Glutamatergic neuron (in vitro differentiated cells): ENCODE results near the gene ZNHIT3. TPM values are rescaled to one million over a fixed set of nuclear protein-coding genes. Genes with fewer than 3 reads are reported as not detected.

ENCODE experiments used
- DNase-seq: peaks from one replicate; pipeline ENCODE4 v3.0.0; 2022
- H3K27ac Mint-ChIP-seq: one replicate; pipeline ENCODE4 v1.8.0; 2020; ENCODE audit warnings: mild to moderate bottlenecking, mixed read lengths, inconsistent platforms; ENCODE audit not compliant: unreplicated experiment
- H3K27me3 Mint-ChIP-seq: one replicate; pipeline ENCODE4 v1.8.0; 2020; ENCODE audit warnings: mild to moderate bottlenecking, moderate library complexity, mixed read lengths, inconsistent platforms; ENCODE audit not compliant: unreplicated experiment
- H3K36me3 Mint-ChIP-seq: one replicate; pipeline ENCODE4 v1.8.0; 2020; ENCODE audit warnings: mild to moderate bottlenecking, mixed read lengths, inconsistent platforms; ENCODE audit not compliant: unreplicated experiment
- H3K4me1 Mint-ChIP-seq: one replicate; pipeline ENCODE4 v1.8.0; 2020; ENCODE audit warnings: mild to moderate bottlenecking, low read depth, mixed read lengths, inconsistent platforms; ENCODE audit not compliant: unreplicated experiment
- H3K4me3 Mint-ChIP-seq: one replicate; pipeline ENCODE4 v1.8.0; 2020; ENCODE audit warnings: mild to moderate bottlenecking, mixed read lengths, inconsistent platforms; ENCODE audit not compliant: unreplicated experiment
- H3K9me3 Mint-ChIP-seq: one replicate; pipeline ENCODE4 v1.8.0; 2020; ENCODE audit warnings: mild to moderate bottlenecking, moderate library complexity, mixed read lengths, inconsistent platforms; ENCODE audit not compliant: unreplicated experiment
- total RNA-seq: library from RNA; stranded (reverse); fragmentation: NEBNext Ultra II Directional; extraction: Animal tissue kit (Norgen Biotek cat#: 25700); gene quantifications from one replicate; pipeline ENCODE4 v1.2.1, GENCODE V29; 2021; ENCODE audit not compliant: unreplicated experiment
- TF ChIP-seq, protein P1 (sequence below): fragments of 200-600 bp; sonication (generic); IDR thresholded peaks from one replicate; pipeline ENCODE4 v1.5.0; 2021; ENCODE audit not compliant: partially characterized antibody, unreplicated experiment

ZNHIT3 gene
- total RNA-seq, 1 donor from 2014 or later = 101 TPM

DNA sequence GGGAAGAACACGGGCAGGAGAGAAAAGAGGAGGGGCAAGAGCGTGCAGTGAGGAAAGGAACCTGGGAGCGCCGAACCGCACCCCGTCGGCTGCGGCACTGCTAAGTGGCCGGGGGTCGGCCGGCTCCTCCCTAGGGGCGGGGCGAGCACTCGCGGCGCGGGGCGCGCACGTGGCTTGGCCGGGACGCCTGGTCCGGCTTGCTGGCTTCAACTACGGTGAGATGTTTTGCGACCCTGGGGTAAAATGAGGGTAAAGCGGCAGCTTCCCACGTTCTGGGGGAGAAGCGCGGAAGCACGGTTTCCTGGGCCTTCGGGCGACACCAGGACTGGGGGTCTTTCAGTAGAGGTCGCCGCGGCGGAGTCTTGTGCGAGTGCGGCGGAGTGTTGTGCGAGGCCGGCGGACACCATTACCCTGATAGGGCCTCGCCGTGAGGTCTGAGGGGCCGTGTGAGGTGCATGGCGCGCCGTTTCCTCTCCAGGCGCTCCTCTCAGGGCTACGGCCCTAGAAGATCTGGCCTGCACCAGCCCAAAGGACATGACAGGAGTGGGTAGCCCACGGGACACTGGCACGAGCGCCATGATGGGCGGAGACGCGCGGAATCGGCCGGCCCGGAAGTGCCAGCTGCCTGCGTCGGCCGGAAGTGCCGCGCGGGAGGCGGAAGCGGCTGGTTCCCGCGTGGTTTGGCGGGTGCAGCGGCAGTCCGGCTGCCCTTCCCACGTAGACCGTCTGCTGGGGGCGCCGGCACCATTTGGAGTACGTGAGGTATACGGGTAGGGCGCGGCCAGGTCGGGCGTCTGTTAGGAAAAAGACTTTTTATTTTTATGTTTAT is 48.6 kb downstream of the ZNHIT3 start, which contains the start of the genes MYO19 and PIGW:
Gene MYO19, minus strand, starts transcription at position 29 of the 829 bp plus-strand sequence. CDS start 2,330 bp downstream, outside the sequence.
Gene PIGW, plus strand, starts transcription at position 148 of the 829 bp plus-strand sequence. CDS start 2,115 bp downstream, outside the sequence.
- Mint-ChIP-seq H3K4me3 (peak within 1 kb of the TSS; percentile 98), H3K27ac (peak within 1 kb of the TSS; percentile 93), H3K27me3 (peaks cover 9% of the 10 kb centered on the region), H3K9me3 (peaks cover 3% of the 10 kb centered on the region), H3K4me1 (peaks cover 7% of the 10 kb centered on the region), H3K36me3 (no peaks in the 10 kb centered on the region)
- TF ChIP-seq, protein P1, sequence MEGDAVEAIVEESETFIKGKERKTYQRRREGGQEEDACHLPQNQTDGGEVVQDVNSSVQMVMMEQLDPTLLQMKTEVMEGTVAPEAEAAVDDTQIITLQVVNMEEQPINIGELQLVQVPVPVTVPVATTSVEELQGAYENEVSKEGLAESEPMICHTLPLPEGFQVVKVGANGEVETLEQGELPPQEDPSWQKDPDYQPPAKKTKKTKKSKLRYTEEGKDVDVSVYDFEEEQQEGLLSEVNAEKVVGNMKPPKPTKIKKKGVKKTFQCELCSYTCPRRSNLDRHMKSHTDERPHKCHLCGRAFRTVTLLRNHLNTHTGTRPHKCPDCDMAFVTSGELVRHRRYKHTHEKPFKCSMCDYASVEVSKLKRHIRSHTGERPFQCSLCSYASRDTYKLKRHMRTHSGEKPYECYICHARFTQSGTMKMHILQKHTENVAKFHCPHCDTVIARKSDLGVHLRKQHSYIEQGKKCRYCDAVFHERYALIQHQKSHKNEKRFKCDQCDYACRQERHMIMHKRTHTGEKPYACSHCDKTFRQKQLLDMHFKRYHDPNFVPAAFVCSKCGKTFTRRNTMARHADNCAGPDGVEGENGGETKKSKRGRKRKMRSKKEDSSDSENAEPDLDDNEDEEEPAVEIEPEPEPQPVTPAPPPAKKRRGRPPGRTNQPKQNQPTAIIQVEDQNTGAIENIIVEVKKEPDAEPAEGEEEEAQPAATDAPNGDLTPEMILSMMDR = no peak
- DNase-seq = peak; percentile 92

DNA sequence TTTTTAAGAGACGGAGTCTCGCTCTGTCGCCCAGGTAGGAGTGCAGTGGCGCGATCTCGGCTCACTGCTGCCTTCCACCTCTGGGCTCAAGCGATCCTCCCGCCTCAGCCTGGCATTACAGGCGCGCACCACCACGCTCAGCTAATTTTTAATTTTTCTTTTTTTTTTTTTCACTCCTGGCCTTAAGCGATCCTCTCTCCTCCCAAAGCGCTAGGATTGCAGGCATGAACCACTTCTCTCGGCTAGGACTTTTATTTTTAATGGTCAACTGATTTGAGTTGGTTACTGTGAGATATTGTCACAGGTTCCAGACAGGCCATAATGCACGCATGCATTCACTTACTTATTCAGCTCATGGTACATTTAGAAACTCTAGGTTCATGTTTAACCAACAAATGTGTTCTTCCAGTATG is 49.2 kb downstream of the ZNHIT3 start:
- Mint-ChIP-seq H3K4me1 (peaks cover 7% of the 10 kb centered on the region), H3K4me3 (peak overlapping the region; percentile 98), H3K27me3 (peaks cover 9% of the 10 kb centered on the region), H3K36me3 (no peaks in the 10 kb centered on the region), H3K9me3 (peaks cover 3% of the 10 kb centered on the region), H3K27ac (peak overlapping the region; percentile 76)
- TF ChIP-seq, protein P1 = no peak
- no peak for DNase-seq

DNA sequence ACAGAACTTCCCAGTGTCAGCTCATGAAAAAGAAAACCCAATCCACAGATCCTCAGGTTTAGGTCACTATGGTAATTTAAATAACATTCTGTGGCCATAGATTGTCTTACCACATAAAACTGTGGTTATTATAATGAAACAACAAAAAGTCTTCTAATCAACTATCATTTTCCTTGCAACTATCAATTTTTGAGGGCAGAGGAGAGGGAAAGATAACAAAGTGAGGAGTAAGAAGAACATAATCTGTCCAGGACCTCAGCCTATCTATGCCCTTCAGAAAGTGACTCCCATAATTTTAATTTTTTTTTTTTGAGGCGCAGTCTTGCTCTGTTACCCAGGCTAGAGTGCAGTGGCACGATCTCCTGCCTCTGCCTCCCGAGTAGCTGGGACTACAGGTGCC is 54.2 kb downstream of the ZNHIT3 start:
- Mint-ChIP-seq H3K4me1 (peaks cover 4% of the 10 kb centered on the region), H3K9me3 (peaks cover 9% of the 10 kb centered on the region), H3K36me3 (no peaks in the 10 kb centered on the region)

DNA sequence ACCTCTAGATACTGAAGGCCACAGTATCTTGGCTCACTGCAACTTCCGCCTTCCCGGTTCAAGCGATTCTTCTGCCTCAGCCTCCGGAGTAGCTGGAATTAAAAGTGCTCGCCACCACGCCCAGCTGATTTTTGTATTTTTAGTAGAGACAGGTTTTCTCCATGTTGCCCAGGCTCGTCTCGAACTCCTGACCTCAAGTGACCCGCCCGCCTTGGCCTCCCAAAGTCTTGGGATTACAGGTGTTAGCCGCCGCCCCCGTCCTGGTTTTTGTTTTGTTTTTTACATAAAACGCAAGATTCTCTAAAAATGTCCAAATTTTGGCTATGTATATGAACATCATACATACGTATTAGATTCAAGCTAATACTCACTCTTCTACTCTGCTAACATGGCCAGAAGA is 56.3 kb downstream of the ZNHIT3 start:
- Mint-ChIP-seq H3K27ac (no peak overlapping the region), H3K4me3 (no peak overlapping the region)

More for the DNA sequence above, 54.2 kb downstream of the ZNHIT3 start:
- DNase-seq = no peak
- Mint-ChIP-seq H3K4me3 (no peak overlapping the region), H3K27me3 (peaks cover 9% of the 10 kb centered on the region), H3K27ac (no peak overlapping the region)
- TF ChIP-seq, protein P1 = no peak

More for the DNA sequence above, 56.3 kb downstream of the ZNHIT3 start:
- peaks cover 13% of the 10 kb centered on the region for H3K9me3 Mint-ChIP-seq
- peaks cover 4% of the 10 kb centered on the region for H3K4me1 Mint-ChIP-seq
- no peak for DNase-seq
- peaks cover 15% of the 10 kb centered on the region for H3K27me3 Mint-ChIP-seq
- TF ChIP-seq, protein P1 = no peak
- no peaks in the 10 kb centered on the region for H3K36me3 Mint-ChIP-seq
